GM03348 (cell line): ENCODE data around the gene RELT.

Source experiments
- DNase-seq: peaks from one replicate; pipeline ENCODE4 v3.0.0; 2012; ENCODE audit warnings: low spot score

The RELT gene

GRCh38 chr11:73376803-73377629 is 817 bp downstream of the RELT start:
- peak; percentile 87 for DNase-seq

GRCh38 chr11:73379189-73379880 is 3.1 kb downstream of the RELT start:
- DNase-seq: no peak

GRCh38 chr11:73380331-73380730 is 4.1 kb downstream of the RELT start:
- DNase-seq: no peak

- DNase-seq: no peak
These were observed 4.8 kb downstream of the RELT start for GRCh38 chr11:73380897-73381410.

GRCh38 chr11:73381589-73381988 is 5.4 kb downstream of the RELT start:
- no peak for DNase-seq

- DNase-seq: no peak
These were observed 6.0 kb downstream of the RELT start for GRCh38 chr11:73382183-73382582.

GRCh38 chr11:73382747-73383146 is 6.5 kb downstream of the RELT start:
- DNase-seq: no peak

- DNase-seq: no peak
These were observed 7.3 kb downstream of the RELT start for GRCh38 chr11:73383249-73384124.

- no peak for DNase-seq
These were observed 7.9 kb downstream of the RELT start for GRCh38 chr11:73384125-73384441.

- DNase-seq: no peak
These were observed 8.3 kb downstream of the RELT start for GRCh38 chr11:73384531-73384871.

GRCh38 chr11:73384872-73385689 is 8.9 kb downstream of the RELT start:
- no peak for DNase-seq

- DNase-seq: no peak
These were observed 9.8 kb downstream of the RELT start for GRCh38 chr11:73386016-73386415.

- no peak for DNase-seq
These were observed 10.3 kb downstream of the RELT start for GRCh38 chr11:73386546-73386945.

GRCh38 chr11:73387594-73388264 is 11.5 kb downstream of the RELT start:
- no peak for DNase-seq

GRCh38 chr11:73388265-73389133 is 12.3 kb downstream of the RELT start:
- DNase-seq: no peak

GRCh38 chr11:73389134-73389525 is 12.9 kb downstream of the RELT start:
- DNase-seq: no peak

- DNase-seq: no peak
These were observed 13.7 kb downstream of the RELT start for GRCh38 chr11:73389916-73390315.

- DNase-seq: no peak
These were observed 14.7 kb downstream of the RELT start for GRCh38 chr11:73390601-73391565.

- no peak for DNase-seq
These were observed 15.5 kb downstream of the RELT start for GRCh38 chr11:73391665-73392064.
